OCI-LY1 (cell line): Measurements from ENCODE around the gene PATJ.

Experiments
- CTCF ChIP-seq: fragments of 200-600 bp; sonication (generic), shearing (Covaris generic); IDR thresholded peaks from 2 replicates; pipeline ENCODE4 v1.5.1; 2017; ENCODE audit warnings: mild to moderate bottlenecking, antibody characterized with exemption, low read length, moderate library complexity, mixed read lengths
- EZH2 ChIP-seq: fragments of 200-600 bp; sonication (generic), shearing (Covaris generic); IDR thresholded peaks from 2 replicates; pipeline ENCODE4 v1.8.0; 2017; ENCODE audit warnings: borderline replicate concordance, mixed run types, mild to moderate bottlenecking, antibody characterized with exemption, low read length, moderate library complexity, mixed read lengths

DNA sequence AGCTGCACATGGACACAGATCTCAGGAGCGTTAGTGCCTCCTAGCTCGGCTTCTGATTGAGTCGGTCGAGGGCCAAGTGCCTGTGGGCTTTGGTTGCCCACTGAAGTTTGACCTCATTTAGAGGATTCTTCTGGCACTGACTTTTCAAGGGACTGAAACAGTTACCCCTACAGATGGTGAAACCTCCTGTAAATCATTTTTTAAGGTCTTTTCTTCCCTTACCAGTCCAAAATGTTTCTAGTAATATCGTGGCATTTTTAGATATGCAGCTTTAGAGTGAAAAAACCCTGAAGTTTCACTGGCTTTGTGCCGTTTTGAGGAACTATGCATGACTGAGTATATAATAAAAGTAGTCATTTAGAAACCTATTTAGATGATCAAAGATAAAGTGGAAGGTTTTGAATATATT is 417.7 kb downstream of the PATJ start:
- TF ChIP-seq CTCF: no peak
- TF ChIP-seq EZH2: no peak
